DOHH2 (cell line): ENCODE results near the gene RPS5.

Source experiments
- CTCF ChIP-seq: fragments of 200-600 bp; sonication (generic); IDR thresholded peaks from one replicate; pipeline ENCODE4 v1.5.1; 2014; ENCODE audit warnings: antibody characterized with exemption, mild to moderate bottlenecking, low read depth, low read length; ENCODE audit not compliant: poor library complexity, severe bottlenecking
- EZH2phosphoT487 ChIP-seq: fragments of 200-600 bp; sonication (generic); IDR thresholded peaks from 2 replicates; pipeline ENCODE4 v1.6.1; 2017; ENCODE audit warnings: borderline replicate concordance, mild to moderate bottlenecking, antibody characterized with exemption, low read length, moderate library complexity, mixed read lengths

DNA sequence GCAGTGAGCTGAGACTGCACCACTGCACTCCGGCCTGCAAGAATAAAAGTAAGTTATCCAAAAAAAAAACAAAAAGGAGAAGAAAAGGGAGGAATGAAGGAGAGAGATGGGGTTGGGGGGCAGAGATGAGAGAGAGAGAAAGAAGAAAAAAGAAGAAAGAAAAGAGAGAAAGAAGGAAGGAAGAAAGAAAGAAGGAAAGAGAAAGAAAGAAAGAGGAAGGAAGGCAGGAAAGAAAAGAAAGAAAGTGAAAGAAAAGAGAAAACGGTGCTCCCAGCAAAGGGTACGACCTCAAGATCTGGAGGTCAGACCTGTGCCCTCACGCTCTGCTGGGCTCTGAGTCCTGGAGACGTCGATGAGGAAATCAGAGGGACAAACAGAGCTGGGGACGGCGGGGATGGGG lies 37.5 kb upstream of the RPS5 start:
- no peak for TF ChIP-seq CTCF
- no peak for TF ChIP-seq EZH2phosphoT487
